AG04449 (cell line): ENCODE results near the gene ACTBL2.

Experiments
- CTCF ChIA-PET: fragments of 350-600 bp; formaldehyde crosslinking; extraction: SDS; loops from one replicate; lab custom pipeline; 2021; ENCODE audit warnings: antibody characterized with exemption; lab: Yijun Ruan, JAX
- POLR2A ChIA-PET: fragments of 400-600, 350-600 bp; formaldehyde crosslinking; extraction: SDS; loops from one replicate; lab custom pipeline; 2020; ENCODE audit warnings: antibody characterized with exemption, inconsistent platforms; lab: Yijun Ruan, JAX
- DNase-seq: peaks from one replicate; pipeline ENCODE4 v3.0.0-alpha.2; 2010; ENCODE audit warnings: low read depth, low spot score
- H3K4me3 ChIP-seq: 2 replicates; pipeline ENCODE4 v1.5.1; 2011; ENCODE audit warnings: low read depth, mild to moderate bottlenecking, control low read depth, low read length
- CTCF ChIP-seq: IDR thresholded peaks from one replicate; pipeline ENCODE4 v1.5.1; 2011; ENCODE audit warnings: mild to moderate bottlenecking, moderate library complexity, low read length, control low read depth, inconsistent platforms; ENCODE audit not compliant: insufficient read depth; ENCODE audit errors: missing control alignments

ACTBL2 gene

GRCh38 chr5:57448287-57448686, 34.3 kb downstream of the ACTBL2 start:
- DNase-seq = no peak
- POLR2A ChIA-PET = no interaction called here
- no peak overlapping the region for H3K4me3 ChIP-seq
- no peak for TF ChIP-seq CTCF
- CTCF ChIA-PET = interaction anchor here (1.2 to 1.4 kb wide), 2 partner anchors 19 to 150 kb away, joined by 3 to 5 read pairs; no protein-coding TSS in a partner anchor

- ChIA-PET POLR2A (interaction anchor here (0.6 kb wide), 1 partner anchor 350 kb away, joined by 3 read pairs; no protein-coding TSS in a partner anchor), CTCF (interaction anchor here (1.2 to 1.7 kb wide), 3 partner anchors 17 to 150 kb away, joined by 3 to 5 read pairs (median 4); no protein-coding TSS in a partner anchor)
- no peak for TF ChIP-seq CTCF
- no peak for DNase-seq
- H3K4me3 ChIP-seq = no peak overlapping the region
Observed at GRCh38 chr5:57447658-57448057, 35.0 kb downstream of the ACTBL2 start.

GRCh38 chr5:57446966-57447365, 35.6 kb downstream of the ACTBL2 start:
- ChIA-PET CTCF (interaction anchor here (1.7 kb wide), 1 partner anchor 16 kb away, joined by 4 read pairs; no protein-coding TSS in a partner anchor), POLR2A (no interaction called here)
- no peak for DNase-seq
- H3K4me3 ChIP-seq = no peak overlapping the region
- TF ChIP-seq CTCF = no peak

GRCh38 chr5:57445705-57446037, 36.9 kb downstream of the ACTBL2 start:
- no peak for DNase-seq
- ChIA-PET POLR2A (no interaction called here), CTCF (interaction anchor here (1.1 to 2.1 kb wide), 6 partner anchors 17 to 1017 kb away, joined by 3 to 7 read pairs (median 4); no protein-coding TSS in a partner anchor)
- no peak overlapping the region for H3K4me3 ChIP-seq
- TF ChIP-seq CTCF = no peak

- DNase-seq = no peak
Observed at GRCh38 chr5:57445006-57445704, 37.5 kb downstream of the ACTBL2 start.

More at GRCh38 chr5:57445006-57445704, 37.5 kb downstream of the ACTBL2 start:
- no peak overlapping the region for H3K4me3 ChIP-seq
- ChIA-PET CTCF (interaction anchor here (1.1 to 2.1 kb wide), 6 partner anchors 17 to 1018 kb away, joined by 3 to 7 read pairs (median 4); no protein-coding TSS in a partner anchor), POLR2A (interaction anchor here (1.0 kb wide), 1 partner anchor 9 kb away, joined by 4 read pairs; no protein-coding TSS in a partner anchor)
- no peak for TF ChIP-seq CTCF
